ENCODE results near the gene DLX4.

Gene DLX4

GRCh38 chr17:49946964-49947584 lies 21.9 kb upstream of the DLX4 start:
- no peak for DNase-seq (ENCODE audit: low spot score)

GRCh38 chr17:49949634-49950033 lies 19.4 kb upstream of the DLX4 start:
- DNase-seq (ENCODE audit: low spot score): no peak

- peak; percentile 55 for DNase-seq (ENCODE audit: low spot score)
Measured at GRCh38 chr17:49951362-49952082, 17.5 kb upstream of the DLX4 start.

GRCh38 chr17:49952209-49952911 lies 16.6 kb upstream of the DLX4 start:
- peak; percentile 86 for DNase-seq (ENCODE audit: low spot score)

- no peak for DNase-seq (ENCODE audit: low spot score)
Measured at GRCh38 chr17:49952912-49953497, 16.0 kb upstream of the DLX4 start.

GRCh38 chr17:49955157-49955556 lies 13.8 kb upstream of the DLX4 start:
- DNase-seq (ENCODE audit: low spot score): no peak

GRCh38 chr17:49956780-49957179 lies 12.2 kb upstream of the DLX4 start:
- DNase-seq (ENCODE audit: low spot score): no peak

GRCh38 chr17:49957350-49957749 lies 11.6 kb upstream of the DLX4 start:
- no peak for DNase-seq (ENCODE audit: low spot score)

GRCh38 chr17:49958723-49959122 lies 10.3 kb upstream of the DLX4 start:
- no peak for DNase-seq (ENCODE audit: low spot score)

GRCh38 chr17:49959183-49959935 lies 9.6 kb upstream of the DLX4 start:
- no peak for DNase-seq (ENCODE audit: low spot score)

GRCh38 chr17:49962599-49963308 lies 6.2 kb upstream of the DLX4 start:
- no peak for DNase-seq (ENCODE audit: low spot score)

GRCh38 chr17:49963309-49963625 lies 5.7 kb upstream of the DLX4 start:
- no peak for DNase-seq (ENCODE audit: low spot score)

GRCh38 chr17:49963626-49964302 lies 5.2 kb upstream of the DLX4 start:
- peak; percentile 36 for DNase-seq (ENCODE audit: low spot score)

GRCh38 chr17:49964303-49964768 lies 4.7 kb upstream of the DLX4 start:
- no peak for DNase-seq (ENCODE audit: low spot score)

- no peak for DNase-seq (ENCODE audit: low spot score)
Measured at GRCh38 chr17:49964769-49965523, 4.0 kb upstream of the DLX4 start.

- DNase-seq (ENCODE audit: low spot score): no peak
Measured at GRCh38 chr17:49965524-49965909, 3.5 kb upstream of the DLX4 start.

- no peak for DNase-seq (ENCODE audit: low spot score)
Measured at GRCh38 chr17:49966767-49967166, 2.2 kb upstream of the DLX4 start.

GRCh38 chr17:49967205-49967604 lies 1.8 kb upstream of the DLX4 start:
- DNase-seq (ENCODE audit: low spot score): no peak

GRCh38 chr17:49967621-49968404 lies 1.2 kb upstream of the DLX4 start:
- DNase-seq (ENCODE audit: low spot score): no peak
